NCI-H1694 (cell line): ENCODE results near the gene DCP1A.

Experiments
- DNase-seq: peaks from one replicate; lab custom pipeline; 2025; lab: John Stamatoyannopoulos, UW

DCP1A gene

DNA sequence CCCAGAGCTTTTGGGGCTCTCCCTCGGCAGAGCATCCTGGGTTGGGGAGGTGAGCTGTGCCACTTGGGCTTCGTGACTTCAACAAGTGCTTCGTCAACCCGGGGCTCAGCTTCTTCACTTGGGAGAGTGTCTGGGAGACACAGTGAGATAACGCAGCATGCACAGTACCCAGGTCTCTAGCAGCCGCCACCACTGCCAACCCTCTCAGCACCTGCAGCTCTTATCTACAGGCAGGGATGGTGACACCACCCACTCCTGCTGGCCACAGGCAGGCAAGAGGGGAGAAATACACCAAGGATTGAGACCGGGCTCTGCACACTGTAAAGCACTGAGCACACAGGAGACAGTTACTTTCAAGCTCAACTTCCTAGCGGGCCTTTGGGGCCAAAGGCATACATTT is 103.1 kb downstream of the DCP1A start:
- DNase-seq: no peak

- no peak for DNase-seq
Measured at GRCh38 chr3:53243785-53244184, 103.6 kb downstream of the DCP1A start.

- no peak for DNase-seq
Measured at GRCh38 chr3:53243165-53243564, 104.2 kb downstream of the DCP1A start.

DNA sequence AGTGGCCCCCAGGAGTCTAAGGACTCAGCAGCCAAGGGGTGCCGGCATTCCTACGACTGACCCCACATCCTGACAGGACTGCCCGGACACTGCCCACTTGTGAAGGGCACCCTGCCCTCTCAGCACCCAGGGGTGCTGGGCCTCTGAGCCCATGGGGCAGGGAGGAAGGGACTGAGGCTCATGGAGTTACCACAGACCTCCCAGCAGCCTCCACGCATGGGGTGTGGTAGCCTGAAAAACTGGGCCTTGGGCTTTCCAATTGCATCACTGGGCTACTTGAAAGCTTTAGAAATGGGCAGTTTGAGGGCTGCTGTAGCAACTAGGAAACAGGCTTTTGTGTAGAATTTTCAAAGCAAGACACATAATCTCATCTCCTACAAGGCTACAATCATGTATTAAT is 104.7 kb downstream of the DCP1A start:
- no peak for DNase-seq

GRCh38 chr3:53242155-53242554 is 105.2 kb downstream of the DCP1A start:
- no peak for DNase-seq

DNA sequence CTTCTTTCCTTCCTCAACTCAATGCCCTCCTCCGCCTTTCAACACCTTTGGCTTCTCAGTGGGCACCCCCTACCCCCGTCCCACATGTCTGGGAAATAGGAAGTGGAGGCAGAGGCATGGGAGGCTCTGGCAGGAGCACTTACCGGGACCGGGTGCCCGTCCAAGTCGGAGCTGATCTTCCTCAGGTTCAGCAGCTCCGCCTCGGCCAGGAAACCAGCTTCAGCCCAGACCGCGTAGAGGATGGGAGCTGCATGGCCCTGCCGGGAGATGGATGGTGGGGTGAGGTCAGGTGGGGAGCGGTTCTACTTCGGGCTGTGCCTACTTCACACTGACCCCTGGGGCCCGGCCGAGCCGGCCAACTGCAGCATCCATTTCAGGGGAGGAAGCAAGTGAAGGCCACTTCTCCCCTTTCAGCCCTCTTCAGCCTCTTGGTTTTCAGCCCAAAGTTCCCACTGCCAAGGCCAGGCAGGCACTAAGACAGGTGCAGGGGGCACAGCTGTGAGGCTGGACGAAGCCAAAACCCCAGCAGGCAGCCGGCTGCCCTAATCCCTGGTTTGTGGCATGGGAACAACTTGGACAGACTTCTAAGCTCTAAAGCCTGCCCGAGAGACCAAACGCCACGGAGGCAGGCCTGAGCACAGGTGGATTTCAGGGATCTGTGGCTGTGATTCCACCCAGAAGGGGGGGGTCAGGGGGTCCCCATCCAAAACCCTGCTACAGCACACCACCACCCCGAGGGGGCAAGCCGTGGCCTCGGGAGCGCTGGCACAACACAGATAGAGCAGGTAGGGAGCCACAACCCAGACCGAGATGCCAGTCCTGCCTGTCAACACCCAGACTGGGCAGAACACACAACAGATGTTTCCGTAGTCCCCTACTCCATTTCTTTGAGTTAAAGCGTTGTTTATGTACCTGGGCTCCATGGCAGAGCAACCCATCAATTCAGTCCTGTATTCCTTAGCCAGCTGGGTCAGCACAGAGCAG is 106.1 kb downstream of the DCP1A start:
- DNase-seq: no peak

GRCh38 chr3:53239800-53240199 is 107.5 kb downstream of the DCP1A start:
- DNase-seq: no peak

DNA sequence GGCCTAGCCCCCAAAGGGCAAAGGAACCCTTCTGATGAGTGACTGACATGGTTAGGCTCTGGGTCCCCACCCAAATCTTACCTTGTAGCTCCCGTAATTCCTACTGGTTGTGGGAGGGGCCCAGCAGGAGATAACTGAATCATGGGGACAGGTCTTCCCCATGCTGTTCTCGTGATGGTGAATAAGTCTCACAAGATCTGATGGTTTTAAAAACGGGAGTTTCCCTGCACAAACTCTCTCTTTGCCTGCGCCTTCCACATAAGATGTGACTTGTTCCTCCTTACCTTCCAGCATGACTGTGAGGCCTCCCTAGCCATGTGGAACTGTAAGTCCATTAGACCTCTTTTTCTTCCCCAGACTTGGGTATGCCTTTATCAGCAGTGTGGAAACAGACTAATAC is 108.5 kb downstream of the DCP1A start:
- DNase-seq: no peak

GRCh38 chr3:53238051-53238850 is 109.1 kb downstream of the DCP1A start:
- DNase-seq: no peak

- no peak for DNase-seq
Measured at GRCh38 chr3:53236112-53236841, 111.1 kb downstream of the DCP1A start.

- no peak for DNase-seq
Measured at GRCh38 chr3:53235545-53235944, 111.8 kb downstream of the DCP1A start.

DNA sequence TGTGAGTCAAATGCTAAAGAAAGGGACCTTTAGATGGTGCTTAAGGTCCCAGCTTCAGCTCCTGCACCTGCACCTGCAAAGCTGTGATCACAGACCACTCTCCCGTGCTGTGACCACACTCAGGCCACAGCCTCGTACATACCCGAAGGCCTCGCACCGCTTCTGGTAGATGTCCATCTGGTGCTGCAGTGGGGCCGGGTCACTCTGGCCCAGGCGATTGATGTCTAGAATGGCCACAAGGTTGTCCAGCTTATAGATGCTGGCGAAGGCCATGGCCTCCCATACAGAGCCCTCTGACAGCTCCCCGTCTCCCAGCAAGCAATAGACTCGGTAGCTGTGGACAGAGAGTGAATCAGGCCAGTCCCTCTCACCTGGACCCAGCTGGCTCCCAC is 112.5 kb downstream of the DCP1A start:
- no peak for DNase-seq

- DNase-seq: no peak
Measured at GRCh38 chr3:53234130-53234840, 113.1 kb downstream of the DCP1A start.
